Cortex of kidney (tissue), 1 donor: ENCODE data around the gene SLC25A45.
"Not testable (repeated sequence)": the region's sequence is repeated elsewhere in the genome, so short reads cannot be mapped to it uniquely, and the experiment has no call there.

ENCODE experiments used
- DNase-seq: peaks from one replicate; lab custom pipeline; 2025; lab: John Stamatoyannopoulos, UW

The SLC25A45 gene

GRCh38 chr11:65420979-65421793 lies 38.7 kb upstream of the SLC25A45 start:
- no peak for DNase-seq

- no peak for DNase-seq
Observed at GRCh38 chr11:65420506-65420905, 38.1 kb upstream of the SLC25A45 start.

- no peak for DNase-seq
Observed at GRCh38 chr11:65419772-65420481, 37.5 kb upstream of the SLC25A45 start.

GRCh38 chr11:65419460-65419771 lies 37.0 kb upstream of the SLC25A45 start:
- DNase-seq: no peak

GRCh38 chr11:65418681-65419459 lies 36.4 kb upstream of the SLC25A45 start:
- no peak for DNase-seq

GRCh38 chr11:65418431-65418680 lies 35.9 kb upstream of the SLC25A45 start:
- no peak for DNase-seq

GRCh38 chr11:65417702-65418430 lies 35.4 kb upstream of the SLC25A45 start:
- DNase-seq: no peak

GRCh38 chr11:65416841-65417701 lies 34.6 kb upstream of the SLC25A45 start:
- DNase-seq: no peak

GRCh38 chr11:65416341-65416824 lies 33.9 kb upstream of the SLC25A45 start:
- DNase-seq: no peak

GRCh38 chr11:65415499-65416340 lies 33.3 kb upstream of the SLC25A45 start:
- no peak for DNase-seq

- no peak for DNase-seq
Observed at GRCh38 chr11:65414776-65415498, 32.5 kb upstream of the SLC25A45 start.

GRCh38 chr11:65413077-65413664 lies 30.7 kb upstream of the SLC25A45 start:
- not testable (repeated sequence) for DNase-seq

- DNase-seq: no peak
Observed at GRCh38 chr11:65412271-65413076, 30.0 kb upstream of the SLC25A45 start.

GRCh38 chr11:65411681-65412070 lies 29.2 kb upstream of the SLC25A45 start:
- no peak for DNase-seq

GRCh38 chr11:65410936-65411680 lies 28.7 kb upstream of the SLC25A45 start:
- DNase-seq: no peak

- DNase-seq: no peak
Observed at GRCh38 chr11:65404638-65405339, 22.3 kb upstream of the SLC25A45 start.

GRCh38 chr11:65404210-65404609 lies 21.8 kb upstream of the SLC25A45 start:
- DNase-seq: no peak
